ENCODE measurements around the gene KRTAP2-4. TPM values are rescaled to one million over a fixed set of nuclear protein-coding genes. Genes with fewer than 3 reads are reported as not detected.
"Not testable (repeated sequence)": the region's sequence is repeated elsewhere in the genome, so short reads cannot be mapped to it uniquely, and the experiment has no call there.

KRTAP2-4 gene, protein sequence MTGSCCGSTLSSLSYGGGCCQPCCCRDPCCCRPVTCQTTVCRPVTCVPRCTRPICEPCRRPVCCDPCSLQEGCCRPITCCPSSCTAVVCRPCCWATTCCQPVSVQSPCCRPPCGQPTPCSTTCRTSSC
- total RNA-seq (2014; rRNA removed; shearing (Covaris generic)): not detected in 2 replicates

GRCh38 chr17:41065829-41066624 lies at the start of gene KRTAP2-4:
TSS of gene KRTAP2-4 (minus strand) at chr17:41065879. CDS start at chr17:41065845, 34 bp downstream.
- peak; percentile 73 for DNase-seq (ENCODE audit: low spot score)

- no peak for DNase-seq (ENCODE audit: low spot score)
These were observed 45.6 kb upstream of the KRTAP2-4 start for GRCh38 chr17:41111151-41111885.

DNA sequence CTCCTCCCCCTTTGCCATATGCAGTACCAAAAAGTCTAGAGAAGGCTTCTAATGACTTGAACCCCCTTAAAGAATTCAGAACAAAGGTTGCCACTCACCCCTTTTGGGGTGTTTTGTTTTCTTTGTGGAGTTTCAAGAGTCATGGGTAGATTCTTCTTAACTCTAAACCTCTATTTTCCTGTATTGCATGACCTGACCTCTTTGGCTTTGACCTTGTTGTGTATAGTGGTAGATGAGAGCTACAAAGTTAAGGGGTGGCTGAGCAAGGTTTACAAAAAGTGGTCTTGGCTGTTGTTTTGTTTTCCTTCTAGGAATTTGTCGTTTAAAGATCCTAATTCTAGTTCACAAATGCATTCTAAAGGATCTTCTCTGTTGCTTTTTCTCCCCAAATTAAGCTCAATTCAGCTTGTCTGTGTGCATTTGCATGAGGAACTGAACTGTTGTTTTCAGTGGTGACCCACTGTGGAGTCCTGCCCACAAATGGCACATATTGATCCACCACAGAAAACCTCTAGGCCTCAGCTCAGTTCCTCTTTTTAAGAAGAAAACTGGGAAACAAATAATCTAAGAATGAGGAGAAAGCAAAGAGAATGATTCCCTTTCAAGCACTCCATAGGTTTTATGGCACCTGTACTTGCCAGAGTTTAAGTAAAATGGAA lies 43.2 kb upstream of the KRTAP2-4 start:
- DNase-seq (ENCODE audit: low spot score): not testable (repeated sequence)

- no peak for DNase-seq (ENCODE audit: low spot score)
These were observed 42.3 kb upstream of the KRTAP2-4 start for GRCh38 chr17:41107941-41108450.

GRCh38 chr17:41105347-41105746 lies 39.7 kb upstream of the KRTAP2-4 start, which contains the start of gene KRTAP4-9:
TSS of gene KRTAP4-9 (plus strand) at chr17:41105389. CDS start at chr17:41105389, 0 bp downstream.
- DNase-seq (ENCODE audit: low spot score): not testable (repeated sequence)

DNA sequence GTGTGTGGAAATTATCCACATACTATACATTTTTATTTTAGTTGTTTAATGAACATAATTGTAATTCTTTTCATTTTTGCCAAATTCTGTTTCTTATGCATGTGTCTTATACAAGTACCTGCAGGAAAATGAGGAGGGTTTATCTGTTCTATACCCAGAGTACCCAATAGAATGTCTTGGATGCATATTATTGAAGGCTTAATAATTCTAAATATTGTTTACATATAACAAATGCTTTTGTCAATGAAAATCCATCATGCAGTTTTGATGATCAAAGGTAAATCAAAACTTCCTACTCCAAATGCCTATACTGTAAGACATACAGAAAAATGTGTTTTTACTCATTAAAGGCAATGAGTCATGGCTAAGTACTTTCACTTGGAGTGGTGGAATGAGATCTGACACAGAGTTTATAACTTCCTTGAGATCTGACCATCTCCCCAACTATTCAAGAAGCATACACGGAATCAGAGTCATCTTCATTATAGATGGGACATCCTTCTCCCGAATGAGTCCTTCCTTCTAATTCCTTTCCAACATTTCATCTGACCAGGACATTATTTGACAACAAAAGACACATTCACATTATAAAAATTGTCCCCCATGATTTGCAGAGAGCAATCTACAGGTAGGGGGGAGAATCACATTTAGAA lies 38.8 kb upstream of the KRTAP2-4 start:
- DNase-seq (ENCODE audit: low spot score): not testable (repeated sequence)

- no peak for DNase-seq (ENCODE audit: low spot score)
These were observed 38.2 kb upstream of the KRTAP2-4 start for GRCh38 chr17:41103896-41104295.

DNA sequence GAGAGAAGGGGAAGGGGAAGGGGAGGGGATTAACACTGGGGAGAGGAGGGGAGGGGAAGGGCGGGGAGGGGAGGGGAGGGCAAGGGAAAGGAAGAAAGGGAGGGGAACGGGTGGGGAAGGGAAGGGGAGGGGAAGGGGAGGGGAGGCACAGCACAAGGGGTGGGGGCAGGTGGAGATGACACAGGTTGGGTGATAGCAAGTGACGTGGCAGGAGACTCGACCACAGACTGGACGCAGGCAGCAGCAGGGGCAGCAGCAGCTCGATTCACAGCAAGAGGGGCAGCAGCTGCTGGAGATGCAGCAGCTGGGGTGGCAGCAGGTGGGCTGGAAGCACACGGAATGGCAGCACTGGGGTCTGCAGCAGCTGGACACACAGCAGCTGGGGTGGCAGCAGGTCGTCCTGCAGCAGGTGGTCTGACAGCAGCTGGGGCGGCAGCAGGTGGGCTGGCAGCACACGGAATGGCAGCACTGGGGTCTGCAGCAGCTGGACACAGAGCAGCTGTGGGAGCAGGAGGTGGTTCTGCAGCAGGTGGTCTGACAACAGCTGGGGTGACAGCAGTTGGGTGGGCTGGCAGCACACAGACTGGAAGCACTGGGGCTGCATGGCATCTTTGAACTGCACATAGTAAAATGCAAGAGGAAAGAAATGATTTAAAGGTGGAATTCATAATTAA lies 36.0 kb upstream of the KRTAP2-4 start, which contains the start of gene KRTAP4-16:
Gene KRTAP4-16, minus strand, starts transcription at position 624 of the 674 bp plus-strand sequence. Its CDS starts 0 bp downstream, at position 624.
- no peak for DNase-seq (ENCODE audit: low spot score)

GRCh38 chr17:41099682-41100480 lies 34.2 kb upstream of the KRTAP2-4 start:
- not testable (repeated sequence) for DNase-seq (ENCODE audit: low spot score)

DNA sequence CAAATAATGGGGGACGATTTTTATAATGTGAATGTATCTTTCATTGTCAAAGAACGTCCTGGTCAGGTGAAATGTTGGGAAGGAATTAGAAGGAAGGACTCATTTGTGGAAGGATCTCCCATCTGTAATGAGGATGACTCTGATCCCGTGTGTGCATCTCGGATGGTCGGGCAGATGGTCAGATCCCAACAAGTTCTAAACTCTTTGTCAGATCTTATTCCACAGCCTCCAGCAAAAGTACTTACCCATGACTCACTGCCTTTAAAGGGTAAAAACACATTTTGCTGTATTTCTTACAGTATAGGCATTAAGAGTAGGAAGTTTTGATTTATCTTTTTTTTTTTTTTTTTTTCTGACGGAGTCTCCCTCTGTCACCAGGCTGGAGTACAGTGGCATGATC lies 32.8 kb upstream of the KRTAP2-4 start:
- DNase-seq (ENCODE audit: low spot score): no peak

- no peak for DNase-seq (ENCODE audit: low spot score)
These were observed 32.4 kb upstream of the KRTAP2-4 start, which contains the start of gene KRTAP4-8 for GRCh38 chr17:41098042-41098441. TSS of gene KRTAP4-8 (minus strand) at chr17:41098142. CDS start at chr17:41098084, 58 bp downstream.

- no peak for DNase-seq (ENCODE audit: low spot score)
These were observed 30.4 kb upstream of the KRTAP2-4 start for GRCh38 chr17:41096055-41096454.

DNA sequence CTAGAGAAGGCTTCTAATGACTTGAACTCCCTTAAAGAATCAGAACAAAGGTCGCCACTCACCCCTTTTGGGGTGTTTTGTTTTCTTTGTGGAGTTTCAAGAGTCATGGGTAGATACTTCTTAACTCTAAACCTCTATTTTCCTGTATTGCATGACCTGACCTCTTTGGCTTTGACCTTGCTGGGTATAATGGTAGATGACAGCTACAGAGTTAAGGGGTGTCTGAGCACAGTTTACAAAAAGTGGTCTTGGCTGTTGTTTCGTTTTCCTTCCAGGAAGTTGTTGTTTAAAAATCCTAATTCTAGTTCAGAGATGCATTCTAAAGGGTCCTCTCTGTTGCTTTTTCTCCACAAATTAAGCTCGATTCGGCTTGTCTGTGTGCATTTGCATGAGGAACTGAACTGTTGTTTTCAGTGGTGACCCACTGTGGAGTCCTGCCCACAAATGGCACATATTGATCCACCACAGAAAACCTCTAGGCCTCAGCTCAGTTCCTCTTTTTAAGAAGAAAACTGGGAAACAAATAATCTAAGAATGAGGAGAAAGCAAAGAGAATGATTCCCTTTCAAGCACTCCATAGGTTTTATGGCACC lies 23.2 kb upstream of the KRTAP2-4 start:
- not testable (repeated sequence) for DNase-seq (ENCODE audit: low spot score)

DNA sequence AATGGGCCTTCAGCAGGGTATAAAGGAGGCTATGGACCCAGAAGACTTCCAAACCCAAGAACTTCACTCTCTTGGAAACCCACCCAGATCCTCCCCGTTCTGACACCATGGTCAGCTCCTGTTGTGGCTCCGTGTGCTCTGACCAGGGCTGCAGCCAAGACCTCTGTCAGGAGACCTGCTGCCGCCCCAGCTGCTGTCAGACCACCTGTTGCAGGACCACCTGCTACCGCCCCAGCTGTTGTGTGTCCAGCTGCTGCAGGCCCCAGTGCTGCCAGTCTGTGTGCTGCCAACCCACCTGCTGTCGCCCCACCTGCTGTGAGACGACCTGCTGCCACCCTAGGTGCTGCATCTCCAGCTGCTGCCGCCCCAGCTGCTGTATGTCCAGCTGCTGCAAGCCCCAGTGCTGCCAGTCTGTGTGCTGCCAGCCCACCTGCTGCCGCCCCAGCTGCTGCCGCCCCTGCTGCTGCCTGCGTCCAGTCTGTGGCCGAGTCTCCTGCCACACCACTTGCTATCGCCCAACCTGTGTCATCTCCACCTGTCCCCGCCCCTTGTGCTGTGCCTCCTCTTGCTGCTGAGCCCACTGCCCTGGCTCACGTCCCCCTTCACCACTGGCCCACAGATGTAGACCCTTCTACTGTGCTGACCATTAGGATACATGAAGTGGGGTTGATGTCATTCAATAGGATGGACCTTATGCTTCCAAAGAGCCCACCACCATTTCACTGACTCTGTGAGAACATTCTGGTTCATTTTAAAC lies 18.6 kb upstream of the KRTAP2-4 start, which contains the start of gene KRTAP4-7:
Gene KRTAP4-7, plus strand, starts transcription at position 51 of the 757 bp plus-strand sequence. Its CDS starts 57 bp downstream, at position 108.
- not testable (repeated sequence) for DNase-seq (ENCODE audit: low spot score)

DNA sequence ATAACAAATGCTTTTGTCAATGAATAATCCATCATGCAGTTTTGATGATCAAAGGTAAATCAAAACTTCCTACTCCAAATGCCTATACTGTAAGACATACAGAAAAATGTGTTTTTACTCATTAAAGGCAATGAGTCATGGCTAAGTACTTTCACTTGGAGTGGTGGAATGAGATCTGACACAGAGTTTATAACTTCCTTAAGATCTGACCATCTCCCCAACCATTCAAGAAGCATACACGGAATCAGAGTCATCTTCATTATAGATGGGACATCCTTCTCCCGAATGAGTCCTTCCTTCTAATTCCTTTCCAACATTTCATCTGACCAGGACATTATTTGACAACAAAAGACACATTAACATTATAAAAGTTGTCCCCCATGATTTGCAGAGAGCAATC lies 17.7 kb upstream of the KRTAP2-4 start:
- not testable (repeated sequence) for DNase-seq (ENCODE audit: low spot score)

DNA sequence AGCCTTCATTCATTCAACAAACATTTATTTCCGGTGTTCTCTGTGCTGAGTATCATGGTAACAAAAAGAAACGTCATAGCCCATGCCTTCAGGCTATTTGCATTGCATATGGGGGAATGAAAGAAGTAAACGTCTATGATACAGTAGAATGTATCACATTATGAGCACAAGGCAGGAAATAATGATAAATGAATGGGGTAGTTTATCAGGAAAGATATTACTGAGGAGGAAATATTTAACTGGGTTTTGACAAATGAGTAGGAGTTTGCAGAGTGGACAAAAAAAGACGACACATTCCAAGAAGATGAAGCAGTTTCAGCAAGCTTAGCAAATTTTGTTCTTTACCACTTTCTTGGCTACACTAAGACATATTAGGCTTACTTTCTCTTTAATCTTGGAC lies 16.9 kb upstream of the KRTAP2-4 start:
- DNase-seq (ENCODE audit: low spot score): peak; percentile 16

GRCh38 chr17:41076788-41077187 lies 11.1 kb upstream of the KRTAP2-4 start:
- DNase-seq (ENCODE audit: low spot score): no peak

DNA sequence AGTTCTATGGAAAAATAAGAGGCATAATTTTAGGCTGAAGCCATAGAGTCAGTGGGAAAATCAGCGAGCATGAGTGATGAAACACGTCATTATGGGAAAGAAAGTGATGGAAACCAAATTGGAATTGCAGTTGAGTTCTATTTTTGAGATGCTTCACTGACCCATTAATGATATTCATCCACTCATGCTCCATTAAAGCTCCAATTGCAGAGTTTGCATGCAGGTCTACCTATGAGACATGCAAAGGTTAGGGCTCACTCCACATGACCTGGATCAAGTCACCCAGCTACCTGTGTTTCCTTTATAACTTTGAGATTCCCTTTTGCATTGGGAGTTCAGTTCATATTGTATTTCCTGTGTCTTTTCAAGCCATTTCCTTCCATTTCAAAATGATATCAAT lies 8.0 kb upstream of the KRTAP2-4 start:
- DNase-seq (ENCODE audit: low spot score): no peak
